Activated naive CD4-positive, alpha-beta T cell treated with anti-CD3 and anti-CD28 coated beads, Interleukin-2, amount 50 U/mL, for 24 hours (primary cell): ENCODE data around the gene ZNF32.
"Not testable (repeated sequence)": the region's sequence is repeated elsewhere in the genome, so short reads cannot be mapped to it uniquely, and the experiment has no call there.

Experiments used
- H3K27ac Mint-ChIP-seq: one replicate; pipeline ENCODE4 v1.8.0; 2021; ENCODE audit warnings: mild to moderate bottlenecking, mixed read lengths
- H3K27me3 Mint-ChIP-seq: one replicate; pipeline ENCODE4 v1.8.0; 2021; ENCODE audit warnings: mixed read lengths
- H3K36me3 Mint-ChIP-seq: one replicate; pipeline ENCODE4 v1.8.0; 2021; ENCODE audit warnings: mixed read lengths
- H3K4me1 Mint-ChIP-seq: one replicate; pipeline ENCODE4 v1.8.0; 2021; ENCODE audit warnings: mixed read lengths
- H3K4me3 Mint-ChIP-seq: one replicate; pipeline ENCODE4 v1.8.0; 2021; ENCODE audit warnings: mild to moderate bottlenecking, mixed read lengths
- H3K9me3 Mint-ChIP-seq: one replicate; pipeline ENCODE4 v1.8.0; 2021; ENCODE audit warnings: mixed read lengths

The ZNF32 gene

GRCh38 chr10:43619368-43619767, 29.3 kb downstream of the ZNF32 start:
- H3K4me1 Mint-ChIP-seq: peaks cover 21% of the 10 kb centered on the region
- peaks cover 17% of the 10 kb centered on the region for H3K9me3 Mint-ChIP-seq

DNA sequence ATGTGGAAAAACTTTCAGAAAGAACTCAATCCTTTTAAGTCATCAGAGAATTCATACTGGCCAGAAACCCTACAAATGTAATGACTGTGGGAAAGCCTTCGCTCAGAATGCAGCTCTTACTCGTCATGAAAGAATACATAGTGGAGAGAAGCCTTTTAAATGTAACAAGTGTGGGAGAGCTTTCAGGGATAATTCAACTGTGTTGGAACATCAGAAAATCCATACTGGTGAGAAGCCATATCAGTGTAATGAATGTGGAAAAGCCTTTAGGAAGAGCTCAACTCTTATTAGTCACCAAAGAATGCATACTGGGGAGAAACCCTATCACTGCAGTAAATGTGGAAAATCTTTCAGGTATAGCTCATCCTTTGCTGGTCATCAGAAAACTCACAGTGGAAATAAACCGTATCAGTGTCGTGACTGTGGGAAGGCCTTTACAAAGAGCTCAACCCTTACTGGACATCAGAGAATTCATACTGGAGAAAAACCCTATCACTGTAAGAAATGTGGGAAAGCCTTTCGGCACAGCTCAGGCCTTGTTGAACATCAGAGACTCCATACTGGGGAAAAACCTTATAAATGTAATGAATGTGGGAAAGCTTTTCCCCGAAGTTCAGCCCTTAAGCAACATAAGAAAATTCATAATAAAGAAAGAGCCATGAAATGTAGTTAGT, 31.8 kb downstream of the ZNF32 start:
- peaks cover 15% of the 10 kb centered on the region for H3K9me3 Mint-ChIP-seq
- H3K4me1 Mint-ChIP-seq: peaks cover 14% of the 10 kb centered on the region
- H3K4me3 Mint-ChIP-seq: no peak overlapping the region
- no peaks in the 10 kb centered on the region for H3K27me3 Mint-ChIP-seq
- peaks cover 52% of the 10 kb centered on the region for H3K36me3 Mint-ChIP-seq
- H3K27ac Mint-ChIP-seq: no peak overlapping the region

More at GRCh38 chr10:43619368-43619767, 29.3 kb downstream of the ZNF32 start:
- Mint-ChIP-seq H3K36me3 (peaks cover 36% of the 10 kb centered on the region), H3K4me3 (no peak overlapping the region), H3K27ac (no peak overlapping the region), H3K27me3 (no peaks in the 10 kb centered on the region)

DNA sequence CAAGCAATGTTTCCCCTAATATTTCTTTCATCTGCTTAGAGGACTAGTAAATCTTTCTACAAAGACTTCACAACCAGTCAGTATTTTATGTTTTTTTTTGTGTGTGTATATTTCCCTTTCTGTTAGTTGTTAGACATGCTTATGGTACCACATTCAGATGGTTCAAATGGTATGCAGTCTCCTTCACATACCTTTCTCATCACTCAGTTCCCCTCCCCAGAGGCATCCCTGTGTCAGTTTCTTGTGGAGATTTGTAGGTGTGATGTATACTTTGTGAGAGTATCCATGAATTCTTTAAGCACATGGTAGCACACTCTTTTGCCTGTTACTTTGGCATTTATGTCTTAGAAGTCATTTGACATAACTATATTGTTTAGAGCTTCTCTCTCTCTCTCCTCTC, 38.0 kb downstream of the ZNF32 start:
- Mint-ChIP-seq H3K36me3 (peaks cover 56% of the 10 kb centered on the region), H3K4me3 (no peak overlapping the region), H3K27me3 (no peaks in the 10 kb centered on the region), H3K27ac (no peak overlapping the region), H3K4me1 (peaks cover 58% of the 10 kb centered on the region), H3K9me3 (peaks cover 15% of the 10 kb centered on the region)

DNA sequence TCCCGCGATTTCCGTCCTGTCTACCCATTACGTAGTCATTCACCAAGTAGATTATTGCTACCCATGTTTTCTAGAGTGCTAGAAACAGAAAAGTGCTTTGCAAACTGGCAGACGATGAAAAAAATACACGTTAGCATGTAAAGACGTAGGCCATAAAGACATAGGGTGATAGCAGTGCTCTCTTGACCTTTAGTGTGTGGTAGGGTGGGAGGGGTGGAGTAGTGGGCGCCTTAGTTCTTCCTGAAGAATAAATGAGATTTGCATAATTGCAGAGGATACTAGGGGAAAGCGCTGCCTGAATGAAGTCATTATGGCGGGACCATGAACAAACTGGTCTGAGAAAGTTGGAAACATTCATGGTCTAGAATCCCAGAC, 41.5 kb downstream of the ZNF32 start:
- Mint-ChIP-seq H3K9me3 (no peaks in the 10 kb centered on the region), H3K27ac (peak overlapping the region; percentile 42), H3K4me1 (peaks cover 51% of the 10 kb centered on the region), H3K4me3 (peak overlapping the region; percentile 87), H3K27me3 (no peaks in the 10 kb centered on the region), H3K36me3 (peaks cover 32% of the 10 kb centered on the region)

DNA sequence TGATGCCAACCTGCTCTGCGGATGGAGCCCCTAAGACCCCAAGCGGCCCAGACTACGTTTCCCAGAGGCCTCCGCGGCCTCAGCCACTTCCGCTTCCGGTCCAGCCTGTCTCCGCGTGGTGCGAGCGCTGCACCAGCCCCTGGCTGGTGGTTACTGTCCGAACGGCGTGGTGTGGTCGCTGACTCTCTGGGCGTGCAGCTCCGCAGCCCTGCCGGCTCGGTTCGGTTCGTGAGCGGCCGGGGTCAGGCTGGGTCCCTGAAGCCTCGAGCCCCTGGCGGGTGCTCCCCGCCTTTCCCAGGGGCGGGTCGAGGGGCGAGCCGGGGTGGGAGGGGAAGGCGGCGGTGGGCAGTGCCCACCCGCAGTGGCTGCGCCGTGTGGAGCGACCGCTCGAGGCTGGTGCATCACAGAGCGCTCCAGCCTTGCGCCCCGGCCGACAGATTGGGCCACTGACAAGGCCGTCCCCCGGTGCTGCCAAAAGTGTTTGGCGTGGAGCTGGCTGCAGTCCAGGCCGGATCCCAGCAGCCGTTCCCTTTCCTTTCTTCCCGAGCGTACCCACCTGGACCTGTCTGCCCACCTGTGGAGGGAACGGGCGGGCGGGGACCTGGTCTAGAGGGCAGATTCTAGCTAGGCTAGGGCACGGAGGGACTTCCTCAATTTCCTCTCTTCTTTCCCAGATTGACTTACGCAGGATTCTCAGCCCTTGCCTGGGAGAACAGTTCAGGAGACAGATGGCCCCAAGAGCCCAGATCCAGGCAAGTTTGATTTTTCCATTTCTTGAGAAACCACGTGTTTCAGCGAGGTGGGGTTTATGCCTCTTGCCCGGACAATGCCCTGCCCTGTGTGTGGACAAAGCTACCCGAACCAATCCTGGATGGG, 42.1 kb downstream of the ZNF32 start, which contains the start of gene ZNF485:
Gene ZNF485 (plus strand): TSS at position 116 of the 876 bp plus-strand sequence. CDS start 613 bp downstream, at position 729.
- Mint-ChIP-seq H3K27me3 (no peaks in the 10 kb centered on the region), H3K4me1 (peaks cover 47% of the 10 kb centered on the region), H3K36me3 (peaks cover 25% of the 10 kb centered on the region), H3K4me3 (peak within 1 kb of the TSS; percentile 89), H3K9me3 (no peaks in the 10 kb centered on the region), H3K27ac (peak within 1 kb of the TSS; percentile 93)

- Mint-ChIP-seq H3K27me3 (no peaks in the 10 kb centered on the region), H3K36me3 (peaks cover 22% of the 10 kb centered on the region), H3K27ac (peak overlapping the region; percentile 93), H3K9me3 (no peaks in the 10 kb centered on the region), H3K4me1 (peaks cover 47% of the 10 kb centered on the region), H3K4me3 (peak overlapping the region; percentile 89)
Measured at GRCh38 chr10:43605850-43606322, 42.8 kb downstream of the ZNF32 start.

- H3K36me3 Mint-ChIP-seq: not testable (repeated sequence)
Measured at GRCh38 chr10:43601576-43601975, 47.1 kb downstream of the ZNF32 start.

DNA sequence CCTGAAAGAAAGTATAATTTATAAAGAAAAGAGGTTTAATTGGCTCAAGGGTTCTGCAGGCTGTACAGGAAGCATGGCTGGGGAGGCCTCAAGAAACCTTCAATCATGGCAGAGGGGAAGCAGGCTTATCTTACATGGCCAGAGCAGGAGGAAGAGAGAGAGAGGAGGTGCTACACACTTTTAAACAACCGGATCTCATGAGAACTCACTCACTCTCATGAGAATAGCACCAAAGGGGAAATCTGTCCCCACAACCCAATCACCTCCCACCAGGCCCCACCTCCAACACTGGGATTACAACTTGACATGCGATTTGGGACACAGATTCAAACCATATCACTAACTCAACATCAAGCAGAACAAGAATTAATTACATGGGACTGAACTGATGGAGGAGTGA, 49.3 kb downstream of the ZNF32 start:
- Mint-ChIP-seq H3K27me3 (no peaks in the 10 kb centered on the region), H3K36me3 (no peaks in the 10 kb centered on the region), H3K9me3 (no peaks in the 10 kb centered on the region), H3K27ac (no peak overlapping the region), H3K4me3 (no peak overlapping the region), H3K4me1 (peaks cover 33% of the 10 kb centered on the region)

More at GRCh38 chr10:43601576-43601975, 47.1 kb downstream of the ZNF32 start:
- not testable (repeated sequence) for H3K27me3 Mint-ChIP-seq, H3K27ac Mint-ChIP-seq, H3K4me3 Mint-ChIP-seq, H3K9me3 Mint-ChIP-seq
- H3K4me1 Mint-ChIP-seq: peaks cover 18% of the 10 kb centered on the region

GRCh38 chr10:43598446-43598845, 50.2 kb downstream of the ZNF32 start:
- Mint-ChIP-seq H3K9me3 (no peaks in the 10 kb centered on the region), H3K4me1 (peaks cover 36% of the 10 kb centered on the region), H3K27me3 (no peaks in the 10 kb centered on the region), H3K36me3 (peaks cover 3% of the 10 kb centered on the region), H3K4me3 (no peak overlapping the region), H3K27ac (peak overlapping the region; percentile 65)

GRCh38 chr10:43596546-43596945, 52.1 kb downstream of the ZNF32 start:
- H3K4me3 Mint-ChIP-seq: no peak overlapping the region
- no peaks in the 10 kb centered on the region for H3K27me3 Mint-ChIP-seq
- peaks cover 36% of the 10 kb centered on the region for H3K4me1 Mint-ChIP-seq
- no peak overlapping the region for H3K27ac Mint-ChIP-seq
- no peaks in the 10 kb centered on the region for H3K9me3 Mint-ChIP-seq
- peaks cover 5% of the 10 kb centered on the region for H3K36me3 Mint-ChIP-seq

DNA sequence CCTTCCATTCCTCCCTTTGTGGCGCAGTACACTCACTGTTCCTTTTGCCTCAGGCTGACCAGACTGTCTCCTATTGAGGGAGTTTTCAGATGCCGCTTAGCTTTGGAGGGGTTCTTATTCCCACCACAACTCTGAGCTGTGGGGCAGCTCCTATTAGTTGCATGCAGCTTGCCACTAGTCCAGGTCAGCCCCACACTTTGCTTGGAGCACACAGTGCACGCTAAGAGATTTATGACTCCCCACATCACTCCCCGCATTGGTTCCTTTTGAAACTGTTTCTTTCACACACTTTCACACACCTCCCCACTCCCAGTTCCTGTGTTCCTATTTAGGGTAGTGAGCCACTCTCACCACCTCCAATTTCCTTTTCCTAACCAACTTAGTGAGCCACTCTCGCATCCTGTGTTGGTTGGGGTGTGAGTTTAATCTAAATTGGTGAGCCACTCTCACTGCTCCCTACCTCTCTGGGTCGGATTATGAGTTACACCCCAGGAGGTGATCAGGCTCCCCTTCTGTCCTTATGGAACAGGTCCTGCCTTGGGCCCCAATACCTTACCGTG, 52.9 kb downstream of the ZNF32 start:
- no peak overlapping the region for H3K27ac Mint-ChIP-seq
- H3K9me3 Mint-ChIP-seq: no peaks in the 10 kb centered on the region
- H3K4me1 Mint-ChIP-seq: peaks cover 36% of the 10 kb centered on the region
- H3K27me3 Mint-ChIP-seq: no peaks in the 10 kb centered on the region
- H3K4me3 Mint-ChIP-seq: peak overlapping the region; percentile 71
- H3K36me3 Mint-ChIP-seq: peaks cover 5% of the 10 kb centered on the region

GRCh38 chr10:43594944-43595589, 53.6 kb downstream of the ZNF32 start:
- peak overlapping the region; percentile 30 for H3K27ac Mint-ChIP-seq
- peaks cover 36% of the 10 kb centered on the region for H3K4me1 Mint-ChIP-seq
- H3K9me3 Mint-ChIP-seq: no peaks in the 10 kb centered on the region
- no peaks in the 10 kb centered on the region for H3K27me3 Mint-ChIP-seq
- H3K4me3 Mint-ChIP-seq: peak overlapping the region; percentile 71
- H3K36me3 Mint-ChIP-seq: peaks cover 5% of the 10 kb centered on the region
